PC-3 (cell line): Measurements from ENCODE around the gene RPL9. TPM values are rescaled to one million over a fixed set of nuclear protein-coding genes. Genes with fewer than 3 reads are reported as not detected.

Experiments used
- ATAC-seq: fragments of 200-7000 bp; cut with Tn5 transposase; 2 replicates; pipeline ENCODE4 v1.9.1; 2020; ENCODE audit warnings: mild to moderate bottlenecking, moderate library complexity
- BruUV-seq: library from RNA; stranded (reverse); fragments of 400-500 nt; replicated peaks from 2 replicates; lab custom pipeline; 2021; lab: Mats Ljungman, UMichigan
- CTCF ChIA-PET: fragments of 300-600 bp; sonication (Branson Sonifier 250); formaldehyde crosslinking; loops from one replicate; lab custom pipeline; 2022; ENCODE audit warnings: antibody characterized with exemption; lab: Charles Lee
- POLR2A ChIA-PET: fragments of 300-600 bp; sonication (Branson Sonifier 250); formaldehyde crosslinking; loops from one replicate; lab custom pipeline; 2022; ENCODE audit warnings: antibody characterized with exemption; ENCODE audit not compliant: unreplicated experiment; lab: Charles Lee
- DNase-seq: peaks from one replicate; pipeline ENCODE4 v3.0.0-alpha.2; 2015
- H2AFZ ChIP-seq: fragments of 300-600 bp; sonication (generic); 2 replicates; pipeline ENCODE4 v1.6.0; 2016; ENCODE audit warnings: antibody characterized with exemption, low read length
- H3F3A ChIP-seq: fragments of 300-600 bp; sonication (generic); one replicate; pipeline ENCODE4 v1.6.0; 2017; ENCODE audit warnings: antibody characterized with exemption, low read length, control low read depth, mild to moderate bottlenecking; ENCODE audit not compliant: unreplicated experiment
- H3K27ac ChIP-seq: fragments of 300-600 bp; sonication (generic); 2 replicates; pipeline ENCODE4 v1.5.1; 2016; ENCODE audit warnings: mild to moderate bottlenecking, low read length
- H3K27me3 ChIP-seq: fragments of 300-600 bp; sonication (generic); 2 replicates; pipeline ENCODE4 v1.6.1; 2016; ENCODE audit warnings: low read length, mixed read lengths
- H3K36me3 ChIP-seq: fragments of 300-600 bp; sonication (generic); 2 replicates; pipeline ENCODE4 v1.6.1; 2016; ENCODE audit warnings: low read depth, mixed run types, low read length, mixed read lengths
- H3K4me1 ChIP-seq: fragments of 300-600 bp; sonication (generic); 2 replicates; pipeline ENCODE4 v1.5.1; 2016; ENCODE audit warnings: low read length; ENCODE audit not compliant: insufficient read depth
- H3K4me2 ChIP-seq: fragments of 300-600 bp; sonication (generic); 2 replicates; pipeline ENCODE4 v1.6.0; 2016; ENCODE audit warnings: low read length
- H3K4me3 ChIP-seq: fragments of 300-600 bp; sonication (generic); 2 replicates; pipeline ENCODE4 v1.5.1; 2016; ENCODE audit warnings: mild to moderate bottlenecking, low read length, mixed read lengths
- H3K79me2 ChIP-seq: fragments of 300-600 bp; sonication (generic); 2 replicates; pipeline ENCODE4 v1.6.1; 2017; ENCODE audit warnings: low read length, mixed read lengths
- H3K9ac ChIP-seq: fragments of 300-600 bp; sonication (generic); 2 replicates; pipeline ENCODE4 v1.6.0; 2016; ENCODE audit warnings: mild to moderate bottlenecking, low read length
- H3K9me2 ChIP-seq: fragments of 300-600 bp; sonication (generic); replicated peaks from 2 replicates; pipeline ENCODE4 v1.6.1; 2016; ENCODE audit warnings: mixed run types, low read length, mixed read lengths
- H3K9me3 ChIP-seq: fragments of 300-600 bp; sonication (generic); 2 replicates; pipeline ENCODE4 v1.6.1; 2016; ENCODE audit warnings: low read length, mixed read lengths
- H4K20me1 ChIP-seq: fragments of 300-600 bp; sonication (generic); 2 replicates; pipeline ENCODE4 v1.6.1; 2016; ENCODE audit warnings: low read length, mixed read lengths
- EZH2 ChIP-seq: fragments of 300-600 bp; sonication (generic); IDR thresholded peaks from one replicate; pipeline ENCODE4 v1.6.1; 2017; ENCODE audit warnings: antibody characterized with exemption, mild to moderate bottlenecking, low read length; ENCODE audit not compliant: unreplicated experiment
- EZH2phosphoT487 ChIP-seq: fragments of 300-600 bp; sonication (generic); IDR thresholded peaks from 2 replicates; pipeline ENCODE4 v1.6.1; 2018; ENCODE audit warnings: mild to moderate bottlenecking, antibody characterized with exemption, low read length, borderline replicate concordance
- intact Hi-C: fragments of 100-400 bp; cut with micrococcal nuclease; formaldehyde crosslinking; loops from 2 replicates; pipeline ENCODE4 v1.9.0; 2023
- total RNA-seq: library from RNA; depleted of rRNA; stranded (reverse); fragments of >200 nt; gene quantifications from 2 replicates; pipeline ENCODE4 v1.2.3, GENCODE V29; 2014
- TF ChIP-seq, protein P1 (sequence below): fragments of 300-600 bp; sonication (generic); conservative IDR thresholded peaks from 2 replicates; pipeline ENCODE4 v1.5.1; 2017; ENCODE audit warnings: antibody characterized with exemption, low read depth, mild to moderate bottlenecking, low read length

RPL9 gene
- total RNA-seq, 1 experiment from 2014 or later, result 1,298 TPM

DNA sequence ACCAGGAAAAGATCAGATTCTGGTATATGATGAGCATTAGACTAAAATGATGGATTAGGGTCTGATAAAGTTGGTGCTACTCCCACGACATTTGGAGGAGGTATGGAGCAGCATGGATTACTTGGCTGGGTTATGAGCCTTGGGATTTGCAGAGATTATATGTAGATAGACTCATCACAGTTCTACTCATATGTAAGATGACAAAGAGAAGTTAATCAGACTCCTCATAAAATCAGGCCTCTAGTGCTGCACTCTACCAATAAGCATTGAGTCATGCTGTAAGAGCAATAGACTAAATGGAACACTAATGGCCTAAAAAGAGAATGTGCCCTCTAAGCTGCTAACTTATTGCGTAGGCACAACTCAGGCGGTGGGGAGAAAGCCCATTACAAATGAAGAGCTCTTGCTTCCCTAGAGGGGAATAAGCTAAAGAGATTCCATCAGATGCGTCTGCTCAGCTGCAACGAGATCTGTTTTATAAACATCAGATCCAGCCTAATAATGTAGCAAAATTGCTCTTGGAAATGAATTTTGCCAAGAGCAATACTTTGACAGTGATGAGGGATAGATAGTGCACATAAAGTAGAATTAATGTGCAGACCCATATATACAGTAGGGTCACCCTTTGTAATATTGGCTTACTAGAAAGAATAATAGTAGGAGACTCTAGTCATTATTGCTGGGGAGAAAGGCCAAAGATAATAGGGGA, 17.6 kb upstream of the RPL9 start:
- no peaks in the 10 kb centered on the region for H3F3A ChIP-seq
- ChIA-PET CTCF (no interaction called here), POLR2A (no interaction called here)
- TF ChIP-seq EZH2 (no peak), EZH2phosphoT487 (no peak)
- TF ChIP-seq, protein P1, sequence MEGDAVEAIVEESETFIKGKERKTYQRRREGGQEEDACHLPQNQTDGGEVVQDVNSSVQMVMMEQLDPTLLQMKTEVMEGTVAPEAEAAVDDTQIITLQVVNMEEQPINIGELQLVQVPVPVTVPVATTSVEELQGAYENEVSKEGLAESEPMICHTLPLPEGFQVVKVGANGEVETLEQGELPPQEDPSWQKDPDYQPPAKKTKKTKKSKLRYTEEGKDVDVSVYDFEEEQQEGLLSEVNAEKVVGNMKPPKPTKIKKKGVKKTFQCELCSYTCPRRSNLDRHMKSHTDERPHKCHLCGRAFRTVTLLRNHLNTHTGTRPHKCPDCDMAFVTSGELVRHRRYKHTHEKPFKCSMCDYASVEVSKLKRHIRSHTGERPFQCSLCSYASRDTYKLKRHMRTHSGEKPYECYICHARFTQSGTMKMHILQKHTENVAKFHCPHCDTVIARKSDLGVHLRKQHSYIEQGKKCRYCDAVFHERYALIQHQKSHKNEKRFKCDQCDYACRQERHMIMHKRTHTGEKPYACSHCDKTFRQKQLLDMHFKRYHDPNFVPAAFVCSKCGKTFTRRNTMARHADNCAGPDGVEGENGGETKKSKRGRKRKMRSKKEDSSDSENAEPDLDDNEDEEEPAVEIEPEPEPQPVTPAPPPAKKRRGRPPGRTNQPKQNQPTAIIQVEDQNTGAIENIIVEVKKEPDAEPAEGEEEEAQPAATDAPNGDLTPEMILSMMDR, result no peak
- H3K27me3 ChIP-seq, result no peaks in the 10 kb centered on the region
- DNase-seq (no peak), ATAC-seq (peak; percentile 48; the same call in 1 of the 2 replicates)
- no peaks in the 10 kb centered on the region for H4K20me1 ChIP-seq
- no peaks in the 10 kb centered on the region for H3K79me2 ChIP-seq
- no peaks in the 10 kb centered on the region for H3K36me3 ChIP-seq
- H3K4me2 ChIP-seq, result no peak overlapping the region
- intact Hi-C loops, result no loop called here
- H3K9me2 ChIP-seq, result no peaks in the 10 kb centered on the region
- H3K27ac ChIP-seq, result no peak overlapping the region
- no peak overlapping the region for H2AFZ ChIP-seq
- no peak overlapping the region for H3K4me3 ChIP-seq
- H3K9ac ChIP-seq, result no peak overlapping the region
- no TSS peak for BruUV-seq
- no peaks in the 10 kb centered on the region for H3K4me1 ChIP-seq
- no peaks in the 10 kb centered on the region for H3K9me3 ChIP-seq

DNA sequence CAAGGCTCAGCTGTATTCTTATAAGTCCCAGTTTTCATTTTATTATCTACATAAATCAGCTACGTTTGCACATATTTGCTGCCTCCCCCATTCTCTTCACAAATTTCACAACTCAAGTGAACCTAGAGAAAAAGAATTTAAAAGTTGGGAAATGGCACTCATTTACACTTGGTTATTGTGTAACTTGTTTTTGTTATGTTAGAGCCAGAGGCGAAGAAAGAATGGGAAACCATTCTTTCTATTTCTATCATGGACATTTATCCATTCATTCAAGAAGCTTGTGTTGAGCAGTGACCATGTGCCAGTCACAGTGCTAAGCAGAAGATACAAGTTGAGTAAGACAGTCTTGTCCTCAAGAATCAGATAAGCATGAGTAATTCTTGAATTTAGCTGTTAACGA, 13.7 kb upstream of the RPL9 start:
- TF ChIP-seq, protein P1, result no peak
- TF ChIP-seq EZH2 (no peak), EZH2phosphoT487 (no peak)
- no TSS peak for BruUV-seq
- POLR2A ChIA-PET, result no interaction called here
- H3K4me2 ChIP-seq, result no peak overlapping the region
- H3K36me3 ChIP-seq, result no peaks in the 10 kb centered on the region
- CTCF ChIA-PET, result no interaction called here
- ATAC-seq (no peak), DNase-seq (no peak)
- no peaks in the 10 kb centered on the region for H3K9me3 ChIP-seq
- H3F3A ChIP-seq, result no peaks in the 10 kb centered on the region
- no peaks in the 10 kb centered on the region for H3K27me3 ChIP-seq
- H4K20me1 ChIP-seq, result no peaks in the 10 kb centered on the region
- no peaks in the 10 kb centered on the region for H3K79me2 ChIP-seq
- H3K9ac ChIP-seq, result no peak overlapping the region
- H3K9me2 ChIP-seq, result no peaks in the 10 kb centered on the region
- no peak overlapping the region for H3K27ac ChIP-seq
- intact Hi-C loops, result no loop called here
- no peak overlapping the region for H2AFZ ChIP-seq
- no peak overlapping the region for H3K4me3 ChIP-seq
- no peaks in the 10 kb centered on the region; the same call in 1 of the 2 replicates for H3K4me1 ChIP-seq

DNA sequence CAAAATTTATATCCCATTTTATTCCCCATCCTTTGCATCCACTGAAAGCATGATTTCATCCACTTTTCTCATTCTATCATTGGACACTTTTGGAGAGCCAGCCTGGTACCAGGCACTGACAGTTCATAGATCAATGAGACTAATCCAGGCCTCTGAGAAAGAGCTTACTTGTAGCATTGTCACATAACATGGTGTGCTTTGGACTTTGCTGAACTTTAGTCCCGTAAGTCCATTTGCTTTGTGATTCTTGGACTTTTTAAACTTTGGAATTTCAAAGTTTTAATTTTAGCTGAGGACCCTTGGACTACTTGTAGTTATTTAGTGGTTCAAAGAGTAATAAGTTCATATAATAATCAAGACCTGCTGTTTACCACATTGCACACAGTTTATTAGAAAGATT, 11.7 kb upstream of the RPL9 start:
- TF ChIP-seq EZH2phosphoT487, result no peak
- no peak for TF ChIP-seq EZH2
- TF ChIP-seq, protein P1, result no peak
- DNase-seq (no peak), ATAC-seq (no peak)
- H4K20me1 ChIP-seq, result no peaks in the 10 kb centered on the region
- no peaks in the 10 kb centered on the region for H3K27me3 ChIP-seq
- H3F3A ChIP-seq, result no peaks in the 10 kb centered on the region
- CTCF ChIA-PET, result no interaction called here
- H3K79me2 ChIP-seq, result no peaks in the 10 kb centered on the region
- no TSS peak for BruUV-seq
- H3K9ac ChIP-seq, result no peak overlapping the region
- no peak overlapping the region for H3K4me3 ChIP-seq
- H3K4me2 ChIP-seq, result no peak overlapping the region
- H3K9me2 ChIP-seq, result no peaks in the 10 kb centered on the region
- H2AFZ ChIP-seq, result no peak overlapping the region
- intact Hi-C loops, result no loop called here
- no peaks in the 10 kb centered on the region for H3K9me3 ChIP-seq
- peaks cover 8% of the 10 kb centered on the region; the same call in 1 of the 2 replicates for H3K4me1 ChIP-seq
- no peaks in the 10 kb centered on the region; the same call in 1 of the 2 replicates for H3K36me3 ChIP-seq
- POLR2A ChIA-PET, result no interaction called here
- H3K27ac ChIP-seq, result no peak overlapping the region
